ENCODE results near the gene COL19A1. TPM values are rescaled to one million over a fixed set of nuclear protein-coding genes. Genes with fewer than 3 reads are reported as not detected.

COL19A1 gene
- total and polyA plus RNA-seq, 2 experiments from 2014 or later = not detected

DNA sequence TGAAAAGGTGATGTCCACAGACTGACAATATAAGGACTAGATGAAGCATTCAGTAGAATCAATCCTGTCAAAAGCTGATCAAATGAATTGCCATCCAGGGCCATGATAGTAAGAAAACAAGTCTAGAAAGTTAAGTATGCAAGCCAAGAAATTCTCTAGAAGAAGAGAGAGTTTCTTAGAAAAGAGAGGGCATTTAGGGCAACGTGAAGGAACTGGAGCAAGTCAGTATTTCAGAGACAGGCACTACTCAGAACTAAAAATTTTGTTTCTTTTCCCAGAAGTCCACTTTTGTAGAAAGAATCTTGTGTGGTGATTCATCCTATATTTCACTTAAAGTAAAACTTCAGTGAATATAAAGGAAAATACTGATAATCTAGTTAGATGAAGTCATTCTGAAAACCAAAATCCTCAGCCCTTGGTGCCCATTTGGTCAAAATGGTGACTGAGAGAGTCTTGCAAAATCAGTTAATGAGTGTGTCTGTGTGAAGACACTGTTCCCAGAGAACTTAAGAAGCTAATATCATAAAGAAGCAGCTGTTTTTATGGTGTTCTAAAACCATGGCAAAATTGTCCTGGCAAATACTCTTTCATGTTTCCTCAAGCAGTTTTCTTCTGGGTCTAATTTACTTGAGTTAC is 82.2 kb downstream of the COL19A1 start:
- no peak for ATAC-seq
- H3K27me3 Mint-ChIP-seq (ENCODE audit: insufficient read depth, low read depth, poor library complexity) = no peaks in the 10 kb centered on the region
- H3K27me3 ChIP-seq (ENCODE audit: insufficient read depth) = no peaks in the 10 kb centered on the region
- TF ChIP-seq, protein P1, sequence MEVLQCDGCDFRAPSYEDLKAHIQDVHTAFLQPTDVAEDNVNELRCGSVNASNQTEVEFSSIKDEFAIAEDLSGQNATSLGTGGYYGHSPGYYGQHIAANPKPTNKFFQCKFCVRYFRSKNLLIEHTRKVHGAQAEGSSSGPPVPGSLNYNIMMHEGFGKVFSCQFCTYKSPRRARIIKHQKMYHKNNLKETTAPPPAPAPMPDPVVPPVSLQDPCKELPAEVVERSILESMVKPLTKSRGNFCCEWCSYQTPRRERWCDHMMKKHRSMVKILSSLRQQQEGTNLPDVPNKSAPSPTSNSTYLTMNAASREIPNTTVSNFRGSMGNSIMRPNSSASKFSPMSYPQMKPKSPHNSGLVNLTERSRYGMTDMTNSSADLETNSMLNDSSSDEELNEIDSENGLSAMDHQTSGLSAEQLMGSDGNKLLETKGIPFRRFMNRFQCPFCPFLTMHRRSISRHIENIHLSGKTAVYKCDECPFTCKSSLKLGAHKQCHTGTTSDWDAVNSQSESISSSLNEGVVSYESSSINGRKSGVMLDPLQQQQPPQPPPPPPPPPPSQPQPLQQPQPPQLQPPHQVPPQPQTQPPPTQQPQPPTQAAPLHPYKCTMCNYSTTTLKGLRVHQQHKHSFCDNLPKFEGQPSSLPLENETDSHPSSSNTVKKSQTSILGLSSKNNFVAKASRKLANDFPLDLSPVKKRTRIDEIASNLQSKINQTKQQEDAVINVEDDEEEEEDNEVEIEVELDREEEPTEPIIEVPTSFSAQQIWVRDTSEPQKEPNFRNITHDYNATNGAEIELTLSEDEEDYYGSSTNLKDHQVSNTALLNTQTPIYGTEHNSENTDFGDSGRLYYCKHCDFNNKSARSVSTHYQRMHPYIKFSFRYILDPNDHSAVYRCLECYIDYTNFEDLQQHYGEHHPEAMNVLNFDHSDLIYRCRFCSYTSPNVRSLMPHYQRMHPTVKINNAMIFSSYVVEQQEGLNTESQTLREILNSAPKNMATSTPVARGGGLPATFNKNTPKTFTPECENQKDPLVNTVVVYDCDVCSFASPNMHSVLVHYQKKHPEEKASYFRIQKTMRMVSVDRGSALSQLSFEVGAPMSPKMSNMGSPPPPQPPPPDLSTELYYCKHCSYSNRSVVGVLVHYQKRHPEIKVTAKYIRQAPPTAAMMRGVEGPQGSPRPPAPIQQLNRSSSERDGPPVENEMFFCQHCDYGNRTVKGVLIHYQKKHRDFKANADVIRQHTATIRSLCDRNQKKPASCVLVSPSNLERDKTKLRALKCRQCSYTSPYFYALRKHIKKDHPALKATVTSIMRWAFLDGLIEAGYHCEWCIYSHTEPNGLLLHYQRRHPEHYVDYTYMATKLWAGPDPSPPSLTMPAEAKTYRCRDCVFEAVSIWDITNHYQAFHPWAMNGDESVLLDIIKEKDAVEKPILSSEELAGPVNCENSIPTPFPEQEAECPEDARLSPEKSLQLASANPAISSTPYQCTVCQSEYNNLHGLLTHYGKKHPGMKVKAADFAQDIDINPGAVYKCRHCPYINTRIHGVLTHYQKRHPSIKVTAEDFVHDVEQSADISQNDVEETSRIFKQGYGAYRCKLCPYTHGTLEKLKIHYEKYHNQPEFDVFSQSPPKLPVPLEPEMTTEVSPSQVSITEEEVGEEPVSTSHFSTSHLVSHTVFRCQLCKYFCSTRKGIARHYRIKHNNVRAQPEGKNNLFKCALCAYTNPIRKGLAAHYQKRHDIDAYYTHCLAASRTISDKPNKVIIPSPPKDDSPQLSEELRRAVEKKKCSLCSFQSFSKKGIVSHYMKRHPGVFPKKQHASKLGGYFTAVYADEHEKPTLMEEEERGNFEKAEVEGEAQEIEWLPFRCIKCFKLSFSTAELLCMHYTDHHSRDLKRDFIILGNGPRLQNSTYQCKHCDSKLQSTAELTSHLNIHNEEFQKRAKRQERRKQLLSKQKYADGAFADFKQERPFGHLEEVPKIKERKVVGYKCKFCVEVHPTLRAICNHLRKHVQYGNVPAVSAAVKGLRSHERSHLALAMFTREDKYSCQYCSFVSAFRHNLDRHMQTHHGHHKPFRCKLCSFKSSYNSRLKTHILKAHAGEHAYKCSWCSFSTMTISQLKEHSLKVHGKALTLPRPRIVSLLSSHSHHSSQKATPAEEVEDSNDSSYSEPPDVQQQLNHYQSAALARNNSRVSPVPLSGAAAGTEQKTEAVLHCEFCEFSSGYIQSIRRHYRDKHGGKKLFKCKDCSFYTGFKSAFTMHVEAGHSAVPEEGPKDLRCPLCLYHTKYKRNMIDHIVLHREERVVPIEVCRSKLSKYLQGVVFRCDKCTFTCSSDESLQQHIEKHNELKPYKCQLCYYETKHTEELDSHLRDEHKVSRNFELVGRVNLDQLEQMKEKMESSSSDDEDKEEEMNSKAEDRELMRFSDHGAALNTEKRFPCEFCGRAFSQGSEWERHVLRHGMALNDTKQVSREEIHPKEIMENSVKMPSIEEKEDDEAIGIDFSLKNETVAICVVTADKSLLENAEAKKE (CRISPR knock-in tag; IDR thresholded peaks at IDR 0.05) = no peak
- TF ChIP-seq ZNF331 (CRISPR knock-in tag; IDR thresholded peaks at IDR 0.05; ENCODE audit: low read depth) = no peak
- TF ChIP-seq EZH2phosphoT487 (IDR thresholded peaks at IDR 0.05; ENCODE audit: unreplicated experiment) = no peak
- TF ChIP-seq NANOG (IDR thresholded peaks at IDR 0.05; ENCODE audit: borderline replicate concordance) = no peak
- TF ChIP-seq, protein P2, sequence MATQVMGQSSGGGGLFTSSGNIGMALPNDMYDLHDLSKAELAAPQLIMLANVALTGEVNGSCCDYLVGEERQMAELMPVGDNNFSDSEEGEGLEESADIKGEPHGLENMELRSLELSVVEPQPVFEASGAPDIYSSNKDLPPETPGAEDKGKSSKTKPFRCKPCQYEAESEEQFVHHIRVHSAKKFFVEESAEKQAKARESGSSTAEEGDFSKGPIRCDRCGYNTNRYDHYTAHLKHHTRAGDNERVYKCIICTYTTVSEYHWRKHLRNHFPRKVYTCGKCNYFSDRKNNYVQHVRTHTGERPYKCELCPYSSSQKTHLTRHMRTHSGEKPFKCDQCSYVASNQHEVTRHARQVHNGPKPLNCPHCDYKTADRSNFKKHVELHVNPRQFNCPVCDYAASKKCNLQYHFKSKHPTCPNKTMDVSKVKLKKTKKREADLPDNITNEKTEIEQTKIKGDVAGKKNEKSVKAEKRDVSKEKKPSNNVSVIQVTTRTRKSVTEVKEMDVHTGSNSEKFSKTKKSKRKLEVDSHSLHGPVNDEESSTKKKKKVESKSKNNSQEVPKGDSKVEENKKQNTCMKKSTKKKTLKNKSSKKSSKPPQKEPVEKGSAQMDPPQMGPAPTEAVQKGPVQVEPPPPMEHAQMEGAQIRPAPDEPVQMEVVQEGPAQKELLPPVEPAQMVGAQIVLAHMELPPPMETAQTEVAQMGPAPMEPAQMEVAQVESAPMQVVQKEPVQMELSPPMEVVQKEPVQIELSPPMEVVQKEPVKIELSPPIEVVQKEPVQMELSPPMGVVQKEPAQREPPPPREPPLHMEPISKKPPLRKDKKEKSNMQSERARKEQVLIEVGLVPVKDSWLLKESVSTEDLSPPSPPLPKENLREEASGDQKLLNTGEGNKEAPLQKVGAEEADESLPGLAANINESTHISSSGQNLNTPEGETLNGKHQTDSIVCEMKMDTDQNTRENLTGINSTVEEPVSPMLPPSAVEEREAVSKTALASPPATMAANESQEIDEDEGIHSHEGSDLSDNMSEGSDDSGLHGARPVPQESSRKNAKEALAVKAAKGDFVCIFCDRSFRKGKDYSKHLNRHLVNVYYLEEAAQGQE (IDR thresholded peaks at IDR 0.05; ENCODE audit: unreplicated experiment) = no peak
- H3K4me1 ChIP-seq (ENCODE audit: insufficient read depth) = no peaks in the 10 kb centered on the region
- H4K20me1 ChIP-seq (replicated peaks; ENCODE audit: insufficient read depth) = no peaks in the 10 kb centered on the region
- H3K27ac Mint-ChIP-seq = no peak overlapping the region; the same call in 1 of the 2 replicates
- no peaks in the 10 kb centered on the region for H3K9me2 ChIP-seq (ENCODE audit: insufficient read depth)
- no peaks in the 10 kb centered on the region for H3K9me3 Mint-ChIP-seq
- H3K79me2 ChIP-seq (replicated peaks; ENCODE audit: insufficient read depth) = no peaks in the 10 kb centered on the region
- DNase-seq (ENCODE audit: low spot score) = no peak
- H3K27ac ChIP-seq (ENCODE audit: low read depth) = no peak overlapping the region
- no peak overlapping the region for H3K4me2 ChIP-seq
- H2AFZ ChIP-seq = peak overlapping the region; percentile 38; the same call in 1 of the 2 replicates
- H3K36me3 ChIP-seq (ENCODE audit: insufficient read depth) = no peaks in the 10 kb centered on the region
- H3K36me3 Mint-ChIP-seq (ENCODE audit: low read depth) = no peaks in the 10 kb centered on the region
- H3F3A ChIP-seq (replicated peaks; ENCODE audit: low read depth) = no peaks in the 10 kb centered on the region
- no peak overlapping the region for H3K4me3 ChIP-seq
- H3K4me3 Mint-ChIP-seq = no peak overlapping the region
- H3K4me1 Mint-ChIP-seq = no peaks in the 10 kb centered on the region

All from GM23338 (cell line).